GM19467 (cell line): ENCODE data around the gene BABAM1.

ENCODE experiments used
- ATAC-seq: cut with Tn5 transposase; IDR thresholded peaks from one replicate; pipeline ENCODE4 v1.9.1; 2021; ENCODE audit warnings: mild to moderate bottlenecking, moderate library complexity; ENCODE audit not compliant: unreplicated experiment

BABAM1 gene

GRCh38 chr19:17321655-17322489, 54.6 kb downstream of the BABAM1 start:
- no peak for ATAC-seq

- no peak for ATAC-seq
Observed at GRCh38 chr19:17322854-17323253, 55.6 kb downstream of the BABAM1 start.

GRCh38 chr19:17323300-17323963, 56.2 kb downstream of the BABAM1 start:
- ATAC-seq: no peak

GRCh38 chr19:17323964-17324332, 56.7 kb downstream of the BABAM1 start:
- ATAC-seq: no peak

- no peak for ATAC-seq
Observed at GRCh38 chr19:17324357-17325114, 57.3 kb downstream of the BABAM1 start.

GRCh38 chr19:17325133-17325532, 57.9 kb downstream of the BABAM1 start:
- no peak for ATAC-seq

GRCh38 chr19:17325881-17326594, 58.8 kb downstream of the BABAM1 start:
- no peak for ATAC-seq

GRCh38 chr19:17326595-17326966, 59.3 kb downstream of the BABAM1 start:
- ATAC-seq: no peak

GRCh38 chr19:17327068-17327653, 59.9 kb downstream of the BABAM1 start:
- ATAC-seq: no peak

- no peak for ATAC-seq
Observed at GRCh38 chr19:17327654-17328516, 60.6 kb downstream of the BABAM1 start.
